ENCODE measurements around the gene PCBP3.
"Not testable (repeated sequence)": the region's sequence is repeated elsewhere in the genome, so short reads cannot be mapped to it uniquely, and the experiment has no call there.

The PCBP3 gene

GRCh38 chr21:45623436-45623835, 20.1 kb upstream of the PCBP3 start:
- Histone ChIP-seq H3K27me3 (ENCODE audit: control insufficient read depth in 1 of 2, insufficient read depth in 2 of 2, low read length in 2 of 2) (peaks cover 0 to 2% of the 10 kb centered on the region in 2 donors), H3K36me3 (ENCODE audit: control insufficient read depth in 1 of 2, insufficient read depth in 2 of 2, low read length in 2 of 2) (no peaks in the 10 kb centered on the region), H3K4me3 (ENCODE audit: low read depth in 1 of 2, low read length in 2 of 2) (no peak overlapping the region), H3K27ac (ENCODE audit: low read depth, low read length) (no peak overlapping the region), H3K9ac (ENCODE audit: low read depth in 1 of 2, low read length in 2 of 2) (no peak overlapping the region), H3K9me3 (ENCODE audit: control insufficient read depth in 1 of 2, low read length in 2 of 2) (no peaks in the 10 kb centered on the region), H3K4me1 (ENCODE audit: control insufficient read depth in 1 of 2, insufficient read depth in 2 of 2, low read length in 2 of 2) (no peaks in the 10 kb centered on the region)

GRCh38 chr21:45626127-45626526, 17.4 kb upstream of the PCBP3 start:
- not testable (repeated sequence) for H3K36me3 ChIP-seq (ENCODE audit: control insufficient read depth in 1 of 2, insufficient read depth in 2 of 2, low read length in 2 of 2); H3K27me3 ChIP-seq (ENCODE audit: control insufficient read depth in 1 of 2, insufficient read depth in 2 of 2, low read length in 2 of 2); H3K4me1 ChIP-seq (ENCODE audit: control insufficient read depth in 1 of 2, insufficient read depth in 2 of 2, low read length in 2 of 2); H3K27ac ChIP-seq (ENCODE audit: low read depth, low read length); H3K9me3 ChIP-seq (ENCODE audit: control insufficient read depth in 1 of 2, low read length in 2 of 2); H3K4me3 ChIP-seq (ENCODE audit: low read depth in 1 of 2, low read length in 2 of 2); H3K9ac ChIP-seq (ENCODE audit: low read depth in 1 of 2, low read length in 2 of 2)

GRCh38 chr21:45629046-45629981, 14.2 kb upstream of the PCBP3 start:
- Histone ChIP-seq H3K27me3 (ENCODE audit: control insufficient read depth in 1 of 2, insufficient read depth in 2 of 2, low read length in 2 of 2) (no peaks in the 10 kb centered on the region), H3K9ac (ENCODE audit: low read depth in 1 of 2, low read length in 2 of 2) (no peak overlapping the region), H3K4me1 (ENCODE audit: control insufficient read depth in 1 of 2, insufficient read depth in 2 of 2, low read length in 2 of 2) (no peaks in the 10 kb centered on the region), H3K27ac (ENCODE audit: low read depth, low read length) (no peak overlapping the region), H3K9me3 (ENCODE audit: control insufficient read depth in 1 of 2, low read length in 2 of 2) (no peaks in the 10 kb centered on the region), H3K36me3 (ENCODE audit: control insufficient read depth in 1 of 2, insufficient read depth in 2 of 2, low read length in 2 of 2) (no peaks in the 10 kb centered on the region), H3K4me3 (ENCODE audit: low read depth in 1 of 2, low read length in 2 of 2) (no peak overlapping the region)

- Histone ChIP-seq H3K36me3 (ENCODE audit: control insufficient read depth in 1 of 2, insufficient read depth in 2 of 2, low read length in 2 of 2) (no peaks in the 10 kb centered on the region), H3K4me3 (ENCODE audit: low read depth in 1 of 2, low read length in 2 of 2) (no peak overlapping the region), H3K4me1 (ENCODE audit: control insufficient read depth in 1 of 2, insufficient read depth in 2 of 2, low read length in 2 of 2) (no peaks in the 10 kb centered on the region), H3K9ac (ENCODE audit: low read depth in 1 of 2, low read length in 2 of 2) (no peak overlapping the region), H3K27ac (ENCODE audit: low read depth, low read length) (no peak overlapping the region), H3K9me3 (ENCODE audit: control insufficient read depth in 1 of 2, low read length in 2 of 2) (no peaks in the 10 kb centered on the region), H3K27me3 (ENCODE audit: control insufficient read depth in 1 of 2, insufficient read depth in 2 of 2, low read length in 2 of 2) (no peaks in the 10 kb centered on the region)
Observed at GRCh38 chr21:45630066-45630694, 13.3 kb upstream of the PCBP3 start.

GRCh38 chr21:45630876-45631275, 12.6 kb upstream of the PCBP3 start:
- Histone ChIP-seq H3K27ac (ENCODE audit: low read depth, low read length) (no peak overlapping the region), H3K9ac (ENCODE audit: low read depth in 1 of 2, low read length in 2 of 2) (no peak overlapping the region), H3K9me3 (ENCODE audit: control insufficient read depth in 1 of 2, low read length in 2 of 2) (no peaks in the 10 kb centered on the region)

GRCh38 chr21:45631540-45631939, 12.0 kb upstream of the PCBP3 start:
- no peak overlapping the region for H3K4me3 ChIP-seq (ENCODE audit: low read depth in 1 of 2, low read length in 2 of 2)
- no peak overlapping the region for H3K27ac ChIP-seq (ENCODE audit: low read depth, low read length)
- no peaks in the 10 kb centered on the region for H3K4me1 ChIP-seq (ENCODE audit: control insufficient read depth in 1 of 2, insufficient read depth in 2 of 2, low read length in 2 of 2)
- no peaks in the 10 kb centered on the region for H3K27me3 ChIP-seq (ENCODE audit: control insufficient read depth in 1 of 2, insufficient read depth in 2 of 2, low read length in 2 of 2)
- H3K9ac ChIP-seq (ENCODE audit: low read depth in 1 of 2, low read length in 2 of 2) = no peak overlapping the region
- H3K9me3 ChIP-seq (ENCODE audit: control insufficient read depth in 1 of 2, low read length in 2 of 2) = no peaks in the 10 kb centered on the region
- no peaks in the 10 kb centered on the region for H3K36me3 ChIP-seq (ENCODE audit: control insufficient read depth in 1 of 2, insufficient read depth in 2 of 2, low read length in 2 of 2)

More at GRCh38 chr21:45630876-45631275, 12.6 kb upstream of the PCBP3 start:
- H3K36me3 ChIP-seq (ENCODE audit: control insufficient read depth in 1 of 2, insufficient read depth in 2 of 2, low read length in 2 of 2) = no peaks in the 10 kb centered on the region
- no peaks in the 10 kb centered on the region for H3K27me3 ChIP-seq (ENCODE audit: control insufficient read depth in 1 of 2, insufficient read depth in 2 of 2, low read length in 2 of 2)
- no peak overlapping the region for H3K4me3 ChIP-seq (ENCODE audit: low read depth in 1 of 2, low read length in 2 of 2)
- H3K4me1 ChIP-seq (ENCODE audit: control insufficient read depth in 1 of 2, insufficient read depth in 2 of 2, low read length in 2 of 2) = no peaks in the 10 kb centered on the region

- H3K36me3 ChIP-seq (ENCODE audit: control insufficient read depth in 1 of 2, insufficient read depth in 2 of 2, low read length in 2 of 2) = no peaks in the 10 kb centered on the region
- H3K9me3 ChIP-seq (ENCODE audit: control insufficient read depth in 1 of 2, low read length in 2 of 2) = no peaks in the 10 kb centered on the region
- no peak overlapping the region for H3K9ac ChIP-seq (ENCODE audit: low read depth in 1 of 2, low read length in 2 of 2)
- H3K4me1 ChIP-seq (ENCODE audit: control insufficient read depth in 1 of 2, insufficient read depth in 2 of 2, low read length in 2 of 2) = no peaks in the 10 kb centered on the region
- no peak overlapping the region for H3K27ac ChIP-seq (ENCODE audit: low read depth, low read length)
- H3K4me3 ChIP-seq (ENCODE audit: low read depth in 1 of 2, low read length in 2 of 2) = no peak overlapping the region
- H3K27me3 ChIP-seq (ENCODE audit: control insufficient read depth in 1 of 2, insufficient read depth in 2 of 2, low read length in 2 of 2) = no peaks in the 10 kb centered on the region
Observed at GRCh38 chr21:45632160-45632559, 11.4 kb upstream of the PCBP3 start.

- Histone ChIP-seq H3K9ac (ENCODE audit: low read depth in 1 of 2, low read length in 2 of 2) (no peak overlapping the region), H3K36me3 (ENCODE audit: control insufficient read depth in 1 of 2, insufficient read depth in 2 of 2, low read length in 2 of 2) (no peaks in the 10 kb centered on the region), H3K4me3 (ENCODE audit: low read depth in 1 of 2, low read length in 2 of 2) (no peak overlapping the region), H3K9me3 (ENCODE audit: control insufficient read depth in 1 of 2, low read length in 2 of 2) (no peaks in the 10 kb centered on the region), H3K4me1 (ENCODE audit: control insufficient read depth in 1 of 2, insufficient read depth in 2 of 2, low read length in 2 of 2) (no peaks in the 10 kb centered on the region), H3K27ac (ENCODE audit: low read depth, low read length) (no peak overlapping the region), H3K27me3 (ENCODE audit: control insufficient read depth in 1 of 2, insufficient read depth in 2 of 2, low read length in 2 of 2) (no peaks in the 10 kb centered on the region)
Observed at GRCh38 chr21:45632637-45633251, 10.8 kb upstream of the PCBP3 start.

GRCh38 chr21:45634511-45635183, 8.9 kb upstream of the PCBP3 start:
- Histone ChIP-seq H3K4me1 (ENCODE audit: control insufficient read depth in 1 of 2, insufficient read depth in 2 of 2, low read length in 2 of 2) (peaks cover 2 to 3% of the 10 kb centered on the region in 2 donors), H3K27ac (ENCODE audit: low read depth, low read length) (no peak overlapping the region), H3K9ac (ENCODE audit: low read depth in 1 of 2, low read length in 2 of 2) (no peak overlapping the region), H3K4me3 (ENCODE audit: low read depth in 1 of 2, low read length in 2 of 2) (no peak overlapping the region), H3K27me3 (ENCODE audit: control insufficient read depth in 1 of 2, insufficient read depth in 2 of 2, low read length in 2 of 2) (no peaks in the 10 kb centered on the region), H3K9me3 (ENCODE audit: control insufficient read depth in 1 of 2, low read length in 2 of 2) (no peaks in the 10 kb centered on the region), H3K36me3 (ENCODE audit: control insufficient read depth in 1 of 2, insufficient read depth in 2 of 2, low read length in 2 of 2) (no peaks in the 10 kb centered on the region)

Data from duodenal mucosa (tissue), 2 donors.